H9 (cell line): Measurements from ENCODE around the gene ULK4. TPM values are rescaled to one million over a fixed set of nuclear protein-coding genes. Genes with fewer than 3 reads are reported as not detected.

Experiments
- DNase-seq: peaks from one replicate; pipeline ENCODE4 v3.0.0-alpha.2; 2017
- H2AFZ ChIP-seq: one replicate; pipeline ENCODE4 v1.6.1; 2013; ENCODE audit warnings: mild to moderate bottlenecking, low read length, control low read depth, moderate library complexity
- H2AK5ac ChIP-seq: 2 replicates; pipeline ENCODE4 v1.6.1; 2013; ENCODE audit warnings: low read length, control low read depth, mixed read lengths; ENCODE audit not compliant: insufficient read length
- H2BK120ac ChIP-seq: one replicate; pipeline ENCODE4 v1.6.1; 2013; ENCODE audit warnings: low read depth, mild to moderate bottlenecking, low read length, control low read depth, inconsistent platforms; ENCODE audit not compliant: poor library complexity, severe bottlenecking
- H2BK12ac ChIP-seq: 2 replicates; pipeline ENCODE4 v1.6.1; 2013; ENCODE audit warnings: low read length, control low read depth, mixed read lengths, low read depth; ENCODE audit not compliant: insufficient read length
- H2BK15ac ChIP-seq: 2 replicates; pipeline ENCODE4 v1.6.1; 2013; ENCODE audit warnings: low read depth, low read length, control low read depth
- H2BK20ac ChIP-seq: one replicate; pipeline ENCODE4 v1.6.1; 2013; ENCODE audit warnings: low read depth, mild to moderate bottlenecking, low read length, control low read depth, inconsistent platforms; ENCODE audit not compliant: poor library complexity, severe bottlenecking
- H2BK5ac ChIP-seq: 2 replicates; pipeline ENCODE4 v1.6.1; 2013; ENCODE audit warnings: low read length, control low read depth, mixed read lengths; ENCODE audit not compliant: insufficient read length
- H3K14ac ChIP-seq: 2 replicates; pipeline ENCODE4 v1.6.1; 2013; ENCODE audit warnings: low read length, control low read depth; ENCODE audit not compliant: insufficient read depth
- H3K18ac ChIP-seq: 2 replicates; pipeline ENCODE4 v1.6.1; 2013; ENCODE audit warnings: low read depth, mild to moderate bottlenecking, mixed read lengths, low read length, control low read depth; ENCODE audit not compliant: insufficient read length
- H3K23ac ChIP-seq: 2 replicates; pipeline ENCODE4 v1.6.1; 2013; ENCODE audit warnings: low read length, control low read depth, mixed read lengths, low read depth; ENCODE audit not compliant: insufficient read length
- H3K23me2 ChIP-seq: 2 replicates; pipeline ENCODE4 v1.6.1; 2013; ENCODE audit warnings: low read depth, mild to moderate bottlenecking, mixed read lengths, low read length, control low read depth; ENCODE audit not compliant: insufficient read length, poor library complexity, severe bottlenecking
- H3K27ac ChIP-seq: 2 replicates; pipeline ENCODE4 v1.5.1; 2013; ENCODE audit warnings: low read length, control low read depth, mixed read lengths, low read depth; ENCODE audit not compliant: insufficient read length
- H3K27me3 ChIP-seq: 2 replicates; pipeline ENCODE4 v1.6.1; 2013; ENCODE audit warnings: low read length, control low read depth, inconsistent platforms; ENCODE audit not compliant: insufficient read depth
- H3K4ac ChIP-seq: 2 replicates; pipeline ENCODE4 v1.6.1; 2013; ENCODE audit warnings: low read depth, mild to moderate bottlenecking, control low read depth, inconsistent platforms, low read length, moderate library complexity
- H3K4me1 ChIP-seq: 2 replicates; pipeline ENCODE4 v1.6.1; 2013; ENCODE audit warnings: low read length, control low read depth, inconsistent platforms; ENCODE audit not compliant: insufficient read depth
- H3K4me2 ChIP-seq: 2 replicates; pipeline ENCODE4 v1.6.1; 2013; ENCODE audit warnings: low read length, control low read depth, mixed read lengths; ENCODE audit not compliant: insufficient read length, insufficient read depth
- H3K56ac ChIP-seq: 2 replicates; pipeline ENCODE4 v1.6.1; 2013; ENCODE audit warnings: low read depth, mild to moderate bottlenecking, mixed read lengths, low read length, control low read depth; ENCODE audit not compliant: insufficient read length
- H3K79me1 ChIP-seq: 2 replicates; pipeline ENCODE4 v1.6.1; 2013; ENCODE audit warnings: low read depth, mild to moderate bottlenecking, moderate library complexity, low read length, control low read depth, inconsistent platforms; ENCODE audit not compliant: insufficient read depth, poor library complexity, severe bottlenecking
- H3K79me2 ChIP-seq: 2 replicates; pipeline ENCODE4 v1.6.1; 2013; ENCODE audit warnings: low read length, control low read depth, inconsistent platforms; ENCODE audit not compliant: insufficient read depth
- H3K9ac ChIP-seq: 2 replicates; pipeline ENCODE4 v1.6.1; 2013; ENCODE audit warnings: low read length, control low read depth, mixed read lengths; ENCODE audit not compliant: insufficient read length; ENCODE audit errors: extremely low read depth
- H3K9me3 ChIP-seq: one replicate; pipeline ENCODE4 v1.6.1; 2013; ENCODE audit warnings: low read depth, low read length, inconsistent platforms; ENCODE audit not compliant: control insufficient read depth
- H3T11ph ChIP-seq: one replicate; pipeline ENCODE4 v1.6.1; 2013; ENCODE audit warnings: mild to moderate bottlenecking, low read length, control low read depth, inconsistent platforms
- H4K20me1 ChIP-seq: one replicate; pipeline ENCODE4 v1.6.1; 2013; ENCODE audit not compliant: control insufficient read depth, insufficient read length, insufficient read depth
- H4K5ac ChIP-seq: 2 replicates; pipeline ENCODE4 v1.6.1; 2013; ENCODE audit warnings: low read depth, mild to moderate bottlenecking, mixed read lengths, low read length, control low read depth; ENCODE audit not compliant: insufficient read length
- H4K8ac ChIP-seq: replicated peaks from 2 replicates; pipeline ENCODE4 v1.6.1; 2013; ENCODE audit warnings: low read length, control low read depth, mixed read lengths, low read depth; ENCODE audit not compliant: insufficient read length
- H4K91ac ChIP-seq: 2 replicates; pipeline ENCODE4 v1.6.1; 2013; ENCODE audit warnings: low read depth, mild to moderate bottlenecking, moderate library complexity, mixed read lengths, low read length, control low read depth; ENCODE audit not compliant: insufficient read length
- H3K27ac Mint-ChIP-seq, 3 experiments: 2 replicates in 2 of 3; 3 replicates in 1 of 3; pipeline ENCODE4 v1.8.0; 2020 to 2021; ENCODE audit warnings: mixed read lengths in 3 of 3, mild to moderate bottlenecking in 1 of 3, moderate library complexity in 1 of 3
- H3K27me3 Mint-ChIP-seq: 2 replicates; pipeline ENCODE4 v1.8.0; 2021; ENCODE audit warnings: low read depth, mild to moderate bottlenecking, moderate library complexity, mixed read lengths
- H3K36me3 Mint-ChIP-seq, 3 experiments: 2 replicates in 2 of 3; 3 replicates in 1 of 3; pipeline ENCODE4 v1.8.0; 2020 to 2021; ENCODE audit warnings: low read depth in 3 of 3, mixed read lengths in 3 of 3; ENCODE audit not compliant: insufficient read depth in 1 of 3
- H3K4me1 Mint-ChIP-seq, 2 experiments: 2 replicates each; pipeline ENCODE4 v1.8.0; 2020; ENCODE audit warnings: mixed read lengths in 2 of 2
- H3K4me3 Mint-ChIP-seq, 2 experiments: 2 replicates in 1 of 2; 3 replicates in 1 of 2; pipeline ENCODE4 v1.8.0; 2020 to 2021; ENCODE audit warnings: mild to moderate bottlenecking in 2 of 2, mixed read lengths in 2 of 2, moderate library complexity in 1 of 2
- H3K9me3 Mint-ChIP-seq, 2 experiments: 2 replicates in 1 of 2; 3 replicates in 1 of 2; pipeline ENCODE4 v1.8.0; 2020; ENCODE audit warnings: mild to moderate bottlenecking in 2 of 2, mixed read lengths in 2 of 2, moderate library complexity in 1 of 2
- total RNA-seq: library from RNA; stranded (reverse); gene quantifications from 2 replicates; pipeline ENCODE4 v1.2.1, GENCODE V29; 2021
- TF ChIP-seq, protein P1 (sequence below): fragments of 200-600 bp; sonication (generic); conservative IDR thresholded peaks from 3 replicates; pipeline ENCODE4 v1.8.0; 2021; ENCODE audit warnings: antibody characterized with exemption, mild to moderate bottlenecking

The ULK4 gene
- total RNA-seq, 1 experiment from 2014 or later: 12.9 TPM

DNA sequence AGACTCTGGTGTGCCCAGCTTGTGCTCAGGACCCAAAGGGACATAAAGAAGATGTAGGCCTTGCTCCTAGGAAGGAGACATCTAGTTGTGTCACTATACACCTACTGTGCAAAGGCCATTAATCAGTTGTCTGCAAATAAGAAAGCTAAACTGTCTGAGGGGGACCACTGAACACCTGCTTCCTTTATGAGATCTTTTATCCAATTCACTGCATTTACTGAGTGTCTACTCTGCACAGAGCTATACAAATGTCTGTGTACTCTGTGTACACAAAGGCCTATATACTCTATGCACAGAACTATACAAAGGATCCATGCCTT, 637.8 kb downstream of the ULK4 start:
- Mint-ChIP-seq H3K27ac (no peak overlapping the region), H3K9me3 (no peaks in the 10 kb centered on the region), H3K36me3 (no peaks in the 10 kb centered on the region), H3K4me3 (no peak overlapping the region), H3K27me3 (peaks cover 2% of the 10 kb centered on the region), H3K4me1 (peaks cover 45 to 52% of the 10 kb centered on the region in 2 experiments)
- no peak overlapping the region for H4K91ac ChIP-seq
- H2BK15ac ChIP-seq: no peak overlapping the region
- no peaks in the 10 kb centered on the region for H3K27me3 ChIP-seq
- no peak overlapping the region for H2BK20ac ChIP-seq
- H3K56ac ChIP-seq: no peak overlapping the region
- no peak overlapping the region for H3T11ph ChIP-seq
- no peak overlapping the region for H2BK12ac ChIP-seq
- no peak overlapping the region for H2BK120ac ChIP-seq
- no peaks in the 10 kb centered on the region for H3K9me3 ChIP-seq
- H3K9ac ChIP-seq: no peak overlapping the region
- no peak overlapping the region for H2BK5ac ChIP-seq
- no peak overlapping the region for H4K5ac ChIP-seq
- no peak overlapping the region for H3K18ac ChIP-seq
- H3K4me2 ChIP-seq: no peak overlapping the region
- H4K20me1 ChIP-seq: no peaks in the 10 kb centered on the region
- no peak overlapping the region for H3K23ac ChIP-seq
- H3K23me2 ChIP-seq: no peaks in the 10 kb centered on the region
- no peak overlapping the region for H3K27ac ChIP-seq
- H3K79me1 ChIP-seq: no peaks in the 10 kb centered on the region
- H3K4ac ChIP-seq: no peak overlapping the region
- peaks cover 11% of the 10 kb centered on the region for H3K4me1 ChIP-seq
- no peak for DNase-seq
- no peak overlapping the region for H2AK5ac ChIP-seq
- H4K8ac ChIP-seq: no peak overlapping the region
- H3K79me2 ChIP-seq: no peaks in the 10 kb centered on the region
- no peak overlapping the region for H2AFZ ChIP-seq
- H3K14ac ChIP-seq: no peak overlapping the region
- TF ChIP-seq, protein P1, sequence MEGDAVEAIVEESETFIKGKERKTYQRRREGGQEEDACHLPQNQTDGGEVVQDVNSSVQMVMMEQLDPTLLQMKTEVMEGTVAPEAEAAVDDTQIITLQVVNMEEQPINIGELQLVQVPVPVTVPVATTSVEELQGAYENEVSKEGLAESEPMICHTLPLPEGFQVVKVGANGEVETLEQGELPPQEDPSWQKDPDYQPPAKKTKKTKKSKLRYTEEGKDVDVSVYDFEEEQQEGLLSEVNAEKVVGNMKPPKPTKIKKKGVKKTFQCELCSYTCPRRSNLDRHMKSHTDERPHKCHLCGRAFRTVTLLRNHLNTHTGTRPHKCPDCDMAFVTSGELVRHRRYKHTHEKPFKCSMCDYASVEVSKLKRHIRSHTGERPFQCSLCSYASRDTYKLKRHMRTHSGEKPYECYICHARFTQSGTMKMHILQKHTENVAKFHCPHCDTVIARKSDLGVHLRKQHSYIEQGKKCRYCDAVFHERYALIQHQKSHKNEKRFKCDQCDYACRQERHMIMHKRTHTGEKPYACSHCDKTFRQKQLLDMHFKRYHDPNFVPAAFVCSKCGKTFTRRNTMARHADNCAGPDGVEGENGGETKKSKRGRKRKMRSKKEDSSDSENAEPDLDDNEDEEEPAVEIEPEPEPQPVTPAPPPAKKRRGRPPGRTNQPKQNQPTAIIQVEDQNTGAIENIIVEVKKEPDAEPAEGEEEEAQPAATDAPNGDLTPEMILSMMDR: no peak
